ENCODE measurements around the gene MOCOS. TPM values are rescaled to one million over a fixed set of nuclear protein-coding genes. Genes with fewer than 3 reads are reported as not detected.
"Not testable (repeated sequence)": the region's sequence is repeated elsewhere in the genome, so short reads cannot be mapped to it uniquely, and the experiment has no call there.

MOCOS gene
- total RNA-seq (2014; rRNA removed; shearing (Covaris generic)), result 3.2 and 10.2 TPM in 2 replicates

GRCh38 chr18:36187193-36187825 lies at the start of gene MOCOS:
TSS of gene MOCOS (plus strand) at chr18:36187497. CDS start at chr18:36187540, 43 bp downstream.
- peak; percentile 77 for DNase-seq (ENCODE audit: low read depth)

DNA sequence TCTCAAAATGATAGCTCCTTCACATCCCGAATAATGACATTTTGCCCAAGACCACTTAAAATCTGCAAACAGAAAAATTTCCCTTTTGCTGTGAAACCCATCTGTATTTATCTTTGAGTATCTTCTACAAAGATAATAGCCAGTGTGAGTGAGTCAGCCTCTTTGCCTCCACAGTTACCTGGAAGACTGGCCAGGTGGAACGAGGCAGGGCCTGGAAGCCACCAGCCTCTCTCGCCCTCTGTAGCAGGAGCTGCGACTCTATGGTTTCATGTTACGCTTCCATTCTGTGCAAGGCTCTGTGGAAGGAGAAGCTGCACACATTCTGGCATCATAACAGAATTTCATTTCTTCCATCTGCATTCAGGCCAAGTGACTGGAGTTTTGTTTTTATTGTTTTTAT lies 48.1 kb upstream of the MOCOS start:
- no peak for DNase-seq (ENCODE audit: low read depth)

DNA sequence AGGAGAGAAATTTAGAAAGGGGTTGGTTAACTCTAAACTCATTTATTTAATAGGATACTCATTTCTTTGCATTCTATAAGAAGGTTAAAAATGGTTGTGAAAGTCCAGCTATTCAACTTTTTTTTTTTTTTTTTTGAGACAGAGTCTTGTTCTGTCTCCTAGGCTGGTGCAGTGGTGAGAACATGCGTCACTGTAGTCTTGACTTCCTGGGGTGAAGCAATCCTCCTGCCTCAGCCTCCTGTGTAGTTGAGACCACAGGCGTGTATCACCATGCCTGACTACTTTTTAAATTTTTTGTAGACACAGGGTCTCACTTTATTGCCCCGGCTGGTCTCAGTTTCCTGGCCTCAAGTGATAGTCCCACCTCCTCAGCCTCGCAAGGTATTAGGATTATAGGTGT lies 45.7 kb upstream of the MOCOS start:
- no peak for DNase-seq (ENCODE audit: low read depth)

- no peak for DNase-seq (ENCODE audit: low read depth)
Measured at GRCh38 chr18:36142751-36143150, 44.5 kb upstream of the MOCOS start.

DNA sequence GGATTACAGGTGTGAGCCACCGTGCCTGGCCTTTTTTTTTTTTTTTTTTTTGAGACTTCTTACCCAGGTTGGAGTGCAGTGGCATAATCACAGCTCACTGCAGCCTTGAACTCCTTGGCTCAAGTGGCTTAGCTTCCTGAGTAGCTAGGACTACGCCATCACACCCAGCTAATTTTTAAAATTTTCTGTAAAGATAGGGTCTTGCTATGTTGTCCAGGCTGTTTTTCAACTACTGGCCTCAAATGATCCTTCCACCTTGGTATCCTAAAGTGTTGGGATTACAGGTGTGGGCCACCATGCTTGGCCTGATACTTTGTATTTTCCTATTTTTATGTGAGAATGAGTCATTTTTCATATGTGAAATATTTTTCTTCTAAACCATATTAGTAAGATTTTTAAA lies 43.9 kb upstream of the MOCOS start:
- DNase-seq (ENCODE audit: low read depth), result no peak

- DNase-seq (ENCODE audit: low read depth), result no peak
Measured at GRCh38 chr18:36149514-36150289, 37.6 kb upstream of the MOCOS start.

DNA sequence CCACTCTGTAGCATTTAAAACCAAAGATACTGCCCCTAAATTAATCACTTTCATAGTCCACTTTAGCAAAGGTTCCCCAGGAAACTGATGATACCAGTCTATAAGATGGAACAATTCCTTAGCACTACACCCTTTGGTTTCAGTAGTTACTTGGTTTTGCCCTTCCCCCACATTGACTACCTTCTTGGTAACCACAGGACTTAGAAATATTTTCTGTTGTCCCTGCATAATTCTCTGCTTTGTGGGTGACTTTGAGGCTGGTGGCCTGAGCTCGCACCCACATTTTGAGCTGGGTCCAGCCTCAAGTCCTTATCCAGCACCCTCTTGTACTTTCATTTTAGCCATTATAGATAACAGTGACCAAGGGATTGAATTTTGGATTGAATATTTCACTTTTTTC lies 34.5 kb upstream of the MOCOS start:
- peak; percentile 30 for DNase-seq (ENCODE audit: low read depth)

DNA sequence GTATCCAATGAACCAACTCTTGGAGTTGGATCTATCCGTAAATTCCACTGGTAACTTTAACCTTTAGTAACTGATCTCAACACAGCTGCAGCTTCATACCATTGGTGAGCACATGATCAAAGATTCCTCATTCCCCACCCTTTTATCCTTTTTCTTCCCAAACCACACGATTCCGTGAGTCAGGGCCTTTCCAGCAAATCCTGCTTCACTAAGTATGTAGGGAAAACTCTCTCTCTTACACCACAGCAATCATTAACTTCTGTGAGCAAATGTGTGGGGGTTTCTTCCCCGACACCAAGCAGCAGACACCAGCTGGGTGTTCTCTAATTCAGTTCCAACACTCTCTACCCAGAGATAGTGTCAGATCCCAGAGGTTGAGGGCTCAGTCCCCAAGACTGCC lies 34.1 kb upstream of the MOCOS start:
- DNase-seq (ENCODE audit: low read depth), result peak; percentile 64

- DNase-seq (ENCODE audit: low read depth), result no peak
Measured at GRCh38 chr18:36153771-36154170, 33.5 kb upstream of the MOCOS start.

GRCh38 chr18:36155851-36156757 lies 31.2 kb upstream of the MOCOS start:
- DNase-seq (ENCODE audit: low read depth), result peak; percentile 39

GRCh38 chr18:36157441-36157840 lies 29.9 kb upstream of the MOCOS start:
- no peak for DNase-seq (ENCODE audit: low read depth)

- peak; percentile 72 for DNase-seq (ENCODE audit: low read depth)
Measured at GRCh38 chr18:36158266-36158867, 28.9 kb upstream of the MOCOS start.

DNA sequence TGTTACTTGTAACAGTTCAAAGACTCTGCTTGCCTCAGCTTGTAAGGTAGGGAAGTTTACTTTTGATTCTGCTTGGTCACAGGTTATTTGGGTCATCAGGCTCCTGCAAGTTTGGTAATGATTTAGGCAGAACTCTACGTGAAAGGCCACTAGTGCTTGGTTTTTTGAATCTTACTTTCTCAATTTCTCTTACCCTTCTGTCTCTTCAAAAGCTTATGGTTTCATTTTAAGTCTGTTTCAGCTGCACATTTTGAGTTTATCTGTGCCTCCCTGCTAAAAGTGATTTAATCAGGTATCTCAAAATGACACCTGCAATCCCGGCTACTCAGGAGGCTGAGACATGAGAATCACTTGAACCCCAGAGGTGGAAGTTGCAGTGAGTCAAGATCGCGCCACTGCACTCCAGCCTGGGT lies 26.3 kb upstream of the MOCOS start:
- no peak for DNase-seq (ENCODE audit: low read depth)

DNA sequence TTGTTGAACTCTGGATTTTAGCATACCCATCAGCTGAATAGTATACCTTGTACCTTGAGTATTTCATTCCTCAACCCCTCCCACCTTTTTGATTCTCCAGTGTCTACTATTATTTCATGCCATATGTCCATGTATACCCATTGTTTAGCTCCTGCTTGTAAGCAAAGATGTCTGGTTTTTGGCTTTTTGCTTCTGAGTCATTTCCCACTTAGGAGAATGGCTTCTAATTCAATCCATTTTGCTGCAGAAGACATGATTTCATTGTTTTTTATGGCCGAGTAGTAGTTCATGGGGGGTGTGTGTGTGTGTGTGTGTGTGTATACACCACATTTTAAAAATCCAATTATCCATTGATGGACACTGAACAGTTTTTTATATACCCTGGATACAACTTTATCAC lies 24.3 kb upstream of the MOCOS start:
- DNase-seq (ENCODE audit: low read depth), result no peak

GRCh38 chr18:36167692-36168218 lies 19.5 kb upstream of the MOCOS start:
- no peak for DNase-seq (ENCODE audit: low read depth)

- not testable (repeated sequence) for DNase-seq (ENCODE audit: low read depth)
Measured at GRCh38 chr18:36168296-36168695, 19.0 kb upstream of the MOCOS start.

- DNase-seq (ENCODE audit: low read depth), result no peak
Measured at GRCh38 chr18:36169938-36170337, 17.4 kb upstream of the MOCOS start.

GRCh38 chr18:36175481-36175880 lies 11.8 kb upstream of the MOCOS start:
- DNase-seq (ENCODE audit: low read depth), result no peak

- DNase-seq (ENCODE audit: low read depth), result peak; percentile 84
Measured at GRCh38 chr18:36176177-36176584, 11.1 kb upstream of the MOCOS start.

DNA sequence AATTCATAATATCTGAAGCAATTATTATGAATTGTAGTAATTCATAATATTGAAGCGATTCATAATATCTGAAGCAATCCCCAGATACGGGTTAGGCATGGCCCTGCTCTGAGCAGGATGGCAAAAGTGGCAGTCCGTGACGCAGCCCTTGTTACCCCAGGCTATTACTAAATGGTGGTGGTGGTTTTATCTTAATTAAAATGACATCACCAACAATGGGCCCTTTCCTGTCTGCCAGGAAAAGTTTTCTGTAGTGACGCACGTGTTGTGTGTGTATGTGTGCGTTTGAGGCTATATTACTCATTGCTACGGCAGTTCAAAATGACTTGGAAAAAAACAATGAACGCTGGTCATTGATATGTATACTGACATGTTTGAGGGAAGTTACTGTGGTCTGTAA lies 10.6 kb upstream of the MOCOS start:
- DNase-seq (ENCODE audit: low read depth), result peak; percentile 97

DNA sequence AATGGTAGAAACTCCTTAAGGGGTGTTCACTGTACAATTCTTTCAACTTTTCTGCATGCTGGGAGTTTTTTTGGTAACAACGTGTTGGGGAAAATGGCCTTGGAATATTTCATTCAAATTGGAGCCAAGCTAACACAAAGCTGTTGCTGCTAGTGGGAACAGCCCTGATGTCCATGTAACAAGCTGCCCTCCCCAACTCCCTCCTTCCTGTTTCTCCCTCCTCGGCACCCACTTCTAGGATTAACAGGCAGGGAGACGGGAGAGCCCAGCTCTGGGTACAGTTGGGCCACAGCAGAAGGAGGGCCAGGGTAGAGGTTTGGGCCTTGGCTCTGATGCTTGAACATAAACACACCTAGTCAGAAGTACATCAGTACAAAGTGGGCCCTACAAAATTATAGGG lies 9.4 kb upstream of the MOCOS start:
- DNase-seq (ENCODE audit: low read depth), result no peak
